Bronchial epithelial cell (primary cell): ENCODE results near the gene SPATA1. TPM values are rescaled to one million over a fixed set of nuclear protein-coding genes. Genes with fewer than 3 reads are reported as not detected.

Source experiments
- DNase-seq: peaks from one replicate; pipeline ENCODE4 v3.0.0-alpha.2; 2010; ENCODE audit warnings: low read depth
- FAIRE-seq: peaks from 2 replicates; lab custom pipeline; 2011; peaks lifted over from hg19 to GRCh38; lab: Jason Lieb, UNC
- H3K27me3 ChIP-seq: 2 replicates; pipeline ENCODE4 v1.5.1; 2011; ENCODE audit warnings: low read length; ENCODE audit not compliant: control insufficient read depth, insufficient read depth
- H3K36me3 ChIP-seq: 2 replicates; pipeline ENCODE4 v1.5.1; 2011; ENCODE audit warnings: low read length; ENCODE audit not compliant: control insufficient read depth, insufficient read depth
- H3K4me3 ChIP-seq: 2 replicates; pipeline ENCODE4 v1.5.1; 2011; ENCODE audit warnings: mild to moderate bottlenecking, low read depth, low read length, control low read depth
- total RNA-seq: library from RNA; depleted of rRNA; stranded (reverse); fragments of >200 nt; gene quantifications from 2 replicates; pipeline ENCODE4 v1.2.1, GENCODE V29; 2014
- TF ChIP-seq, protein P1 (sequence below): IDR thresholded peaks from 2 replicates; pipeline ENCODE4 v1.5.1; 2011; ENCODE audit warnings: mild to moderate bottlenecking, moderate library complexity, low read length, control low read depth, inconsistent platforms; ENCODE audit not compliant: insufficient read depth, severe bottlenecking

The SPATA1 gene
- total RNA-seq, 1 donor from 2014 or later: 0.26 TPM

DNA sequence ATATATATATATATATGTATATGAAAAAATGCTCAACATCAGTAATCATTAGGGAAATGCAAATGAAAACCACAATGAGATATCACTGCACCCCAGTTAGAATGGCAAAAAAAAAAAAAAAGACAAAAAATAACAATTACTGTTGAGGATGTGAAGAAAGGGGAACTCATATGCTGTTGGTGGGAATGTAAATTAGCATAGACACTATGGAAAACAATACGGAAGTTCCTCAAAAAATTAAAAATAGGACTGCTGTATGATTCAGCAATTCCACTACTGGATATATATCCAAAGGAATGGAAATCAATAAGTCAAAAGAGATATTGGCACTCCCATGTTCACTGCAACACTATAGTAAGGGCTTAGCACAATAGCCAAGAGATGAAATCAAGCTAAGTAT is 109.6 kb downstream of the SPATA1 start:
- H3K36me3 ChIP-seq: no peaks in the 10 kb centered on the region
- TF ChIP-seq, protein P1, sequence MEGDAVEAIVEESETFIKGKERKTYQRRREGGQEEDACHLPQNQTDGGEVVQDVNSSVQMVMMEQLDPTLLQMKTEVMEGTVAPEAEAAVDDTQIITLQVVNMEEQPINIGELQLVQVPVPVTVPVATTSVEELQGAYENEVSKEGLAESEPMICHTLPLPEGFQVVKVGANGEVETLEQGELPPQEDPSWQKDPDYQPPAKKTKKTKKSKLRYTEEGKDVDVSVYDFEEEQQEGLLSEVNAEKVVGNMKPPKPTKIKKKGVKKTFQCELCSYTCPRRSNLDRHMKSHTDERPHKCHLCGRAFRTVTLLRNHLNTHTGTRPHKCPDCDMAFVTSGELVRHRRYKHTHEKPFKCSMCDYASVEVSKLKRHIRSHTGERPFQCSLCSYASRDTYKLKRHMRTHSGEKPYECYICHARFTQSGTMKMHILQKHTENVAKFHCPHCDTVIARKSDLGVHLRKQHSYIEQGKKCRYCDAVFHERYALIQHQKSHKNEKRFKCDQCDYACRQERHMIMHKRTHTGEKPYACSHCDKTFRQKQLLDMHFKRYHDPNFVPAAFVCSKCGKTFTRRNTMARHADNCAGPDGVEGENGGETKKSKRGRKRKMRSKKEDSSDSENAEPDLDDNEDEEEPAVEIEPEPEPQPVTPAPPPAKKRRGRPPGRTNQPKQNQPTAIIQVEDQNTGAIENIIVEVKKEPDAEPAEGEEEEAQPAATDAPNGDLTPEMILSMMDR: no peak
- no peak for DNase-seq
- no peaks in the 10 kb centered on the region for H3K27me3 ChIP-seq
- H3K4me3 ChIP-seq: no peak overlapping the region
- FAIRE-seq: no peak

Other genes with a start within 250 kb of the SPATA1 start
- 0.26 and 0.77 TPM in 2 replicates for gene SAMD13, start 204.7 kb upstream of the SPATA1 start, total RNA-seq
- gene DNASE2B, start 107.9 kb upstream of the SPATA1 start, total RNA-seq: not detected in 2 replicates
- gene RPF1, start 27.1 kb upstream of the SPATA1 start, total RNA-seq: 31.6 and 41.5 TPM in 2 replicates
- 8.4 and 14.5 TPM in 2 replicates for gene GNG5, start 195 bp downstream of the SPATA1 start, total RNA-seq
- gene CTBS, start 68.1 kb downstream of the SPATA1 start, total RNA-seq: 7.4 and 7.7 TPM in 2 replicates
- 11.6 and 11.8 TPM in 2 replicates for gene SSX2IP, start 184.1 kb downstream of the SPATA1 start, total RNA-seq